ENCODE results near the gene DOP1B.
A peak's percentile ranks its signal among the peaks of the same experiment; 100 is the strongest.

The DOP1B gene

GRCh38 chr21:36125512-36126207, 31.0 kb upstream of the DOP1B start:
- TF ChIP-seq, protein P1, sequence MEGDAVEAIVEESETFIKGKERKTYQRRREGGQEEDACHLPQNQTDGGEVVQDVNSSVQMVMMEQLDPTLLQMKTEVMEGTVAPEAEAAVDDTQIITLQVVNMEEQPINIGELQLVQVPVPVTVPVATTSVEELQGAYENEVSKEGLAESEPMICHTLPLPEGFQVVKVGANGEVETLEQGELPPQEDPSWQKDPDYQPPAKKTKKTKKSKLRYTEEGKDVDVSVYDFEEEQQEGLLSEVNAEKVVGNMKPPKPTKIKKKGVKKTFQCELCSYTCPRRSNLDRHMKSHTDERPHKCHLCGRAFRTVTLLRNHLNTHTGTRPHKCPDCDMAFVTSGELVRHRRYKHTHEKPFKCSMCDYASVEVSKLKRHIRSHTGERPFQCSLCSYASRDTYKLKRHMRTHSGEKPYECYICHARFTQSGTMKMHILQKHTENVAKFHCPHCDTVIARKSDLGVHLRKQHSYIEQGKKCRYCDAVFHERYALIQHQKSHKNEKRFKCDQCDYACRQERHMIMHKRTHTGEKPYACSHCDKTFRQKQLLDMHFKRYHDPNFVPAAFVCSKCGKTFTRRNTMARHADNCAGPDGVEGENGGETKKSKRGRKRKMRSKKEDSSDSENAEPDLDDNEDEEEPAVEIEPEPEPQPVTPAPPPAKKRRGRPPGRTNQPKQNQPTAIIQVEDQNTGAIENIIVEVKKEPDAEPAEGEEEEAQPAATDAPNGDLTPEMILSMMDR (IDR thresholded peaks at IDR 0.05) = peak; percentile 89
- no peak overlapping the region for H3K4me3 ChIP-seq (ENCODE audit: low read depth in 1 of 2, low read length in 1 of 2)
- no peaks in the 10 kb centered on the region for H3K36me3 ChIP-seq
- no peaks in the 10 kb centered on the region for H3K9me3 ChIP-seq
- peaks cover 3 to 8% of the 10 kb centered on the region in 2 experiments for H3K4me1 ChIP-seq (ENCODE audit: control insufficient read depth in 1 of 2, insufficient read depth in 1 of 2, low read depth in 1 of 2, low read length in 1 of 2)
- H3K27ac ChIP-seq = no peak overlapping the region
- peaks cover 32% of the 10 kb centered on the region for H3K27me3 ChIP-seq

- Histone ChIP-seq H3K27me3 (peaks cover 37% of the 10 kb centered on the region), H3K4me1 (ENCODE audit: control insufficient read depth in 1 of 2, insufficient read depth in 1 of 2, low read depth in 1 of 2, low read length in 1 of 2) (peaks cover 3 to 8% of the 10 kb centered on the region in 2 experiments), H3K36me3 (no peaks in the 10 kb centered on the region), H3K9me3 (no peaks in the 10 kb centered on the region), H3K27ac (no peak overlapping the region), H3K4me3 (ENCODE audit: low read depth in 1 of 2, low read length in 1 of 2) (no peak overlapping the region)
- TF ChIP-seq, protein P1 (IDR thresholded peaks at IDR 0.05) = no peak
Observed at GRCh38 chr21:36126208-36126565, 30.4 kb upstream of the DOP1B start.

GRCh38 chr21:36126621-36127110, 30.0 kb upstream of the DOP1B start:
- Histone ChIP-seq H3K4me3 (ENCODE audit: low read depth in 1 of 2, low read length in 1 of 2) (no peak overlapping the region), H3K27me3 (peaks cover 39% of the 10 kb centered on the region), H3K9me3 (no peaks in the 10 kb centered on the region), H3K4me1 (ENCODE audit: control insufficient read depth in 1 of 2, insufficient read depth in 1 of 2, low read depth in 1 of 2, low read length in 1 of 2) (peaks cover 3 to 8% of the 10 kb centered on the region in 2 experiments), H3K36me3 (no peaks in the 10 kb centered on the region), H3K27ac (no peak overlapping the region)
- TF ChIP-seq, protein P1 (IDR thresholded peaks at IDR 0.05) = no peak

DNA sequence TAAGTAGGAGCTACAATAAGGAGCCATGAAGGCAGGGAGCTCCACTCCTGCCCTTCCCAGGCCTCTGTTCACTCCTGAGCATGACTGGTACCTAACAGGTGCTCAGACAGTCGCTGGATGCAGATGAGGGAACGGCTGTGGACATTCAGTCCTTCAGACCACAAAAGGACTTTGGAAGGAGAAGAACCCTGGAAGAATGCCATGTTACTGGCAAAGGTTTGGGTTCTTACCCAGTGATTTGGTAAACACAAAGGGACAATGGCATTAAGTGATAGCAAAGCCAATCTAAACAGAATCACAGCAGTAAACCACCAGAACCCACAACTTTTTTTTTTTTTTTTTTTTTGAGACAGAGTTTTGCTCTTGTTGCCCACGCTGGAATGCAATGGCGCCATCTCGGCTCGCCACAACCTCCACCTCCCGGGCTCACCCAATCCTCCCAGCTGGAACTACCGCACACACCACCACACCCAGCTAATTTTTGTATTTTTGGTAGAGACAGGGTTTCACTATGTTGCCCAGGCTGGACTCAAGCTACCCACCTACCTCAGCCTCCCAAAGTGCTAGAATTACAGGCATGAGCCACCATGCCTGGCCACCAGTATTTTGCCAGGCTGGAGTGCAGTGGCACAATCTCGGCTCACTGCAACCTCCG, 29.2 kb upstream of the DOP1B start:
- Histone ChIP-seq H3K9me3 (no peaks in the 10 kb centered on the region), H3K27ac (no peak overlapping the region), H3K27me3 (peaks cover 45% of the 10 kb centered on the region), H3K4me3 (ENCODE audit: low read depth in 1 of 2, low read length in 1 of 2) (no peak overlapping the region), H3K4me1 (ENCODE audit: control insufficient read depth in 1 of 2, insufficient read depth in 1 of 2, low read depth in 1 of 2, low read length in 1 of 2) (peaks cover 3 to 8% of the 10 kb centered on the region in 2 experiments), H3K36me3 (no peaks in the 10 kb centered on the region)
- TF ChIP-seq, protein P1 (IDR thresholded peaks at IDR 0.05) = no peak

- Histone ChIP-seq H3K4me3 (ENCODE audit: low read depth in 1 of 2, low read length in 1 of 2) (no peak overlapping the region), H3K27ac (no peak overlapping the region), H3K9me3 (no peaks in the 10 kb centered on the region), H3K27me3 (peaks cover 51% of the 10 kb centered on the region), H3K36me3 (no peaks in the 10 kb centered on the region), H3K4me1 (ENCODE audit: control insufficient read depth in 1 of 2, insufficient read depth in 1 of 2, low read depth in 1 of 2, low read length in 1 of 2) (peaks cover 3 to 8% of the 10 kb centered on the region in 2 experiments)
- TF ChIP-seq, protein P1 (IDR thresholded peaks at IDR 0.05) = no peak
Observed at GRCh38 chr21:36127977-36128376, 28.6 kb upstream of the DOP1B start.
